Activated CD4-positive, alpha-beta T cell treated with anti-CD3 and anti-CD28 coated beads, Interleukin-2, amount 10 ng/mL, durations not matched to agents 24 days and 14 days (primary cell): ENCODE results near the gene ARHGAP24. TPM values are rescaled to one million over a fixed set of nuclear protein-coding genes. Genes with fewer than 3 reads are reported as not detected.

ENCODE experiments used
- DNase-seq: peaks from one replicate; pipeline ENCODE4 v3.0.0; 2022
- H3K27ac Mint-ChIP-seq: one replicate; pipeline ENCODE4 v1.8.0; 2022; ENCODE audit warnings: mild to moderate bottlenecking, mixed read lengths
- H3K27me3 Mint-ChIP-seq: one replicate; pipeline ENCODE4 v1.8.0; 2022; ENCODE audit warnings: mixed read lengths
- H3K36me3 Mint-ChIP-seq: one replicate; pipeline ENCODE4 v1.8.0; 2022; ENCODE audit warnings: low read depth, mild to moderate bottlenecking, mixed read lengths
- H3K4me1 Mint-ChIP-seq: one replicate; pipeline ENCODE4 v1.8.0; 2021; ENCODE audit warnings: mixed read lengths
- H3K4me3 Mint-ChIP-seq: one replicate; pipeline ENCODE4 v1.8.0; 2022; ENCODE audit warnings: mild to moderate bottlenecking, moderate library complexity, mixed read lengths
- H3K9me3 Mint-ChIP-seq: one replicate; pipeline ENCODE4 v1.8.0; 2021; ENCODE audit warnings: mixed read lengths
- intact Hi-C: fragments of 100-400 bp; cut with micrococcal nuclease; formaldehyde crosslinking; loops from one replicate; pipeline ENCODE4 v1.15.1; 2023
- total RNA-seq: library from RNA; stranded (reverse); gene quantifications from 2 replicates; pipeline ENCODE4 v1.2.3, GENCODE V29; 2022

The ARHGAP24 gene
- total RNA-seq, 1 donor from 2014 or later: not detected

GRCh38 chr4:85708468-85708867 is 233.5 kb downstream of the ARHGAP24 start:
- Mint-ChIP-seq H3K27ac (no peak overlapping the region), H3K4me1 (no peaks in the 10 kb centered on the region), H3K4me3 (no peak overlapping the region), H3K9me3 (no peaks in the 10 kb centered on the region), H3K27me3 (no peaks in the 10 kb centered on the region), H3K36me3 (no peaks in the 10 kb centered on the region)
- intact Hi-C loops: no loop called here
- no peak for DNase-seq

DNA sequence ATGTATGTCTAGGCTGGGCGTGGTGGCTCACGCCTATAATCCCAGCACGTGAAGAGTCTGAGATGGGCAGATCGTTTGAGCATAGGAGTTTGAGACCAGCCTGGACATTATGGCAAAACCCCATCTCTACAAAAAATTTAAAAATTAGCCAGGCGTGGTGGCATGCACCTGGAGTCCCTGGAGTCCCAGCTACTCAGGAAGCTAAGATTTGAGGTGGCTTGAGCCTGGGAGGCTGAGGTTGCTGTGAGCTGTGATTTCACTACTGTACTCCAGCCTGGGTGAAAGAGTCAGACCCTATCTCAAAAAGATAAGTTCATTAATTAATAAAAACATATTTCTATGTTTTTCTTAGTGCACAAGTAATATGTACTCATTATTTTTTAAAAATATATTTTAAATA is 238.1 kb downstream of the ARHGAP24 start:
- H3K4me1 Mint-ChIP-seq: no peaks in the 10 kb centered on the region

GRCh38 chr4:85715991-85716737 is 241.2 kb downstream of the ARHGAP24 start:
- Mint-ChIP-seq H3K9me3 (no peaks in the 10 kb centered on the region), H3K4me3 (no peak overlapping the region), H3K27ac (no peak overlapping the region), H3K27me3 (no peaks in the 10 kb centered on the region), H3K36me3 (no peaks in the 10 kb centered on the region), H3K4me1 (no peaks in the 10 kb centered on the region)
- DNase-seq: no peak
- intact Hi-C loops: no loop called here

More for the DNA sequence above, 238.1 kb downstream of the ARHGAP24 start:
- Mint-ChIP-seq H3K4me3 (no peak overlapping the region), H3K27me3 (no peaks in the 10 kb centered on the region), H3K9me3 (no peaks in the 10 kb centered on the region), H3K27ac (no peak overlapping the region), H3K36me3 (no peaks in the 10 kb centered on the region)
- DNase-seq: no peak
- intact Hi-C loops: no loop called here

DNA sequence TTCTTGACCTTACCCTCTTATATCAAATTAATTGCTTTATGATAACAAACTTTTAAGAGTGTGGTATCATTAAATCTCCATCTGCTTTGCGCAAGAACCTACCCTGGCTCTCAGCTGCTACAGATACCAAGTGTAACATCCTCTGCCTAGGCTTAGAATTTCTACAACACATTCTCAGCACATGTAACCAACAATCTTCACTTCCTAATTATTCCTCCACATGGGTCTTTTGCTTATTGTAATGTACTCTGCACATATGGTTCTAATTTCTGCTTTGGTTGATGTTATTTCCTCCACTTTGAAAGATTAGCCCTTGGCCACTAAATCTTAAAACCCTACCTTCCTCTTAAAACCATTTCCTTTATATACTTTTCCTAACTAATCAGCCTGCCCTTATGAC is 242.4 kb downstream of the ARHGAP24 start:
- DNase-seq: no peak
- H3K36me3 Mint-ChIP-seq: no peaks in the 10 kb centered on the region
- no peaks in the 10 kb centered on the region for H3K4me1 Mint-ChIP-seq
- H3K27ac Mint-ChIP-seq: no peak overlapping the region
- no peak overlapping the region for H3K4me3 Mint-ChIP-seq
- no peaks in the 10 kb centered on the region for H3K27me3 Mint-ChIP-seq
- intact Hi-C loops: no loop called here
- H3K9me3 Mint-ChIP-seq: no peaks in the 10 kb centered on the region

GRCh38 chr4:85717847-85718246 is 242.9 kb downstream of the ARHGAP24 start:
- Mint-ChIP-seq H3K36me3 (no peaks in the 10 kb centered on the region), H3K27ac (no peak overlapping the region), H3K27me3 (no peaks in the 10 kb centered on the region), H3K4me1 (no peaks in the 10 kb centered on the region), H3K9me3 (no peaks in the 10 kb centered on the region), H3K4me3 (no peak overlapping the region)
- intact Hi-C loops: no loop called here
- DNase-seq: no peak

- intact Hi-C loops: no loop called here
- no peak overlapping the region for H3K27ac Mint-ChIP-seq
- no peaks in the 10 kb centered on the region for H3K27me3 Mint-ChIP-seq
- no peak overlapping the region for H3K4me3 Mint-ChIP-seq
- DNase-seq: no peak
- H3K36me3 Mint-ChIP-seq: no peaks in the 10 kb centered on the region
- H3K4me1 Mint-ChIP-seq: no peaks in the 10 kb centered on the region
- no peaks in the 10 kb centered on the region for H3K9me3 Mint-ChIP-seq
Observed at GRCh38 chr4:85720735-85721134, 245.8 kb downstream of the ARHGAP24 start.

GRCh38 chr4:85722401-85722800 is 247.5 kb downstream of the ARHGAP24 start:
- H3K27me3 Mint-ChIP-seq: no peaks in the 10 kb centered on the region
- intact Hi-C loops: no loop called here
- H3K27ac Mint-ChIP-seq: no peak overlapping the region
- H3K4me3 Mint-ChIP-seq: no peak overlapping the region
- no peaks in the 10 kb centered on the region for H3K4me1 Mint-ChIP-seq
- DNase-seq: no peak
- H3K36me3 Mint-ChIP-seq: no peaks in the 10 kb centered on the region
- no peaks in the 10 kb centered on the region for H3K9me3 Mint-ChIP-seq

- intact Hi-C loops: no loop called here
- no peak overlapping the region for H3K27ac Mint-ChIP-seq
- H3K4me3 Mint-ChIP-seq: no peak overlapping the region
- DNase-seq: no peak
- H3K9me3 Mint-ChIP-seq: no peaks in the 10 kb centered on the region
- no peaks in the 10 kb centered on the region for H3K27me3 Mint-ChIP-seq
- no peaks in the 10 kb centered on the region for H3K36me3 Mint-ChIP-seq
- H3K4me1 Mint-ChIP-seq: no peaks in the 10 kb centered on the region
Observed at GRCh38 chr4:85722807-85723206, 247.9 kb downstream of the ARHGAP24 start.

DNA sequence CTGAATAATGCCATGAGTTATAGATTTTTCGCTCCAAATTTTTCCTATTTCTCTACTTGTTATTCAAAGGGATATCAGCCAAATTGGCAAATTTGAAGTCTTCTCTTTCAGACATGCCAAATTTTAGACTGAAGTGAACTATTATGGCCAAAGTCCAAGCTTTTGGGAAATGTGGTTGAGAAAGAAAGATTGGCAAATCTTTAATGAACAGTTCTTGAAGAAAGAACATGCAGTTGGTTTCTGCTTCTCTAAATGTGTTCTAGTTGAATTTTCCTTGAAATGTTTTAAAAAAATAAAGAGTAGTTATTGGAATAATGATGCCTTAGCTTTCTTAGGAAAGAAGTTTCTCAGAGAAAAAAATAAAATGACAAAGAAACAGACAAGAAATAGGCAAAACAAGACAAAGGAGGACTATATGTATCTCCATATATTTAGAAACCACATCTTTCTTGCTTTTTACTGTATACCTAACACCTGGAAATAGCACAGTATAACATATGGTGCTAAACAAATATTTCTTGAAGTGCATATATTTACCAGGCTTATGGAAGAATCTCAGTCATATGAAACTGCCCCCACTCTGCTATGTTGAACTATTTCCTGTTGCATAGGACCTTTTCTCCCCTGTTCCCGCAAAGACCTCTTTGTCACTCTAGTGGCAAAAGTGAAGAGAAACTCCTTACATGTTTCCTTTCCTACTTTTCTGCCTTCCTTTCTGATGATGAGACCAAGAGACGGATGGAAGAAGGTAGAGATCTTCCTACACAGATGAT is 250.0 kb downstream of the ARHGAP24 start:
- H3K27ac Mint-ChIP-seq: no peak overlapping the region
- no peaks in the 10 kb centered on the region for H3K9me3 Mint-ChIP-seq
- no peak for DNase-seq
- no peaks in the 10 kb centered on the region for H3K27me3 Mint-ChIP-seq
- H3K4me1 Mint-ChIP-seq: no peaks in the 10 kb centered on the region
- intact Hi-C loops: no loop called here
- no peaks in the 10 kb centered on the region for H3K36me3 Mint-ChIP-seq
- no peak overlapping the region for H3K4me3 Mint-ChIP-seq

DNA sequence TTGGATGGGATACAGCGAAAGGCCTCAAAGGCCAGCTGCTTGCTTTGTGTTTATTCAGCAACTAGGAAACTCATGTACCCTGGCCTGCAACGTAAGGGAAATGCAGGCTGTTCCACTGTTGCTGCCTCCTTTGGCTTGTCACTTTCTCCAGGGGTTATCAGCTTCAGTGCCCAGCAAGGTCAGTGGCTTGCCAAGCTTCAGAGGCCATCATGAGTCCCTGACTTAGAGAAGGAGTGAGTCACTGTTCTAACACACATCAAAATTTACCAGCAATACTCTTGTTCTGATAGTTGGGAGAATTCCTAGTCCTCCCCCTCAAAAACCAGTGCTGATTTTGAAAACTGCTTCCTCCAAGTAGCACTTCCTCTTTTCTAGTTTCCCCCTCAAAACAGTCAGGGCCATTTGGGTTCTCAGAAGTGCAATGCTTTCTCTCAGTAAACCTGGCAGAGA is 250.8 kb downstream of the ARHGAP24 start:
- Mint-ChIP-seq H3K4me3 (no peak overlapping the region), H3K27ac (no peak overlapping the region), H3K27me3 (no peaks in the 10 kb centered on the region), H3K9me3 (no peaks in the 10 kb centered on the region), H3K4me1 (no peaks in the 10 kb centered on the region), H3K36me3 (no peaks in the 10 kb centered on the region)
- intact Hi-C loops: no loop called here
- DNase-seq: no peak

DNA sequence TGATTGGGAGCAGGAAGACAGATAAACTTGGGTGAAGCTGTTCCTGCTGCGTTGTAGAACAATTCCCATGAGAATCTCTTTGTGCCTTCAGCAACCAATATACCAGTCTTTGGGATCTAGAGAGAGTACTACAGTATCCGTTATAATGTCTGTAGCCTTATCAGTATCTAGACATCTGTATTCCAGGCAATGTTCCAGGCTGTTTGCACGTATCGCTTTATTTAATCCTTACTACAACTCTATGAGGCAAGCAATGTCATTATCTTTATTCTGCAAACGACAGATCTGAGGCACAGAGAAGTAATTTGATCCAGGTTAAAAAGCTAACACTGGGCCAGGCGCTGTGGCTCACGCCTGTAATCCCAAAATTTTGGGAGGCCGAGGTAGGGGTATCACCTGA is 251.6 kb downstream of the ARHGAP24 start:
- H3K9me3 Mint-ChIP-seq: no peaks in the 10 kb centered on the region
- H3K36me3 Mint-ChIP-seq: no peaks in the 10 kb centered on the region
- no peaks in the 10 kb centered on the region for H3K4me1 Mint-ChIP-seq
- no peak overlapping the region for H3K4me3 Mint-ChIP-seq
- intact Hi-C loops: no loop called here
- no peaks in the 10 kb centered on the region for H3K27me3 Mint-ChIP-seq
- no peak overlapping the region for H3K27ac Mint-ChIP-seq
- DNase-seq: no peak

- H3K36me3 Mint-ChIP-seq: no peaks in the 10 kb centered on the region
- intact Hi-C loops: no loop called here
- no peak overlapping the region for H3K27ac Mint-ChIP-seq
- H3K9me3 Mint-ChIP-seq: no peaks in the 10 kb centered on the region
- DNase-seq: no peak
- no peaks in the 10 kb centered on the region for H3K27me3 Mint-ChIP-seq
- H3K4me3 Mint-ChIP-seq: no peak overlapping the region
- no peaks in the 10 kb centered on the region for H3K4me1 Mint-ChIP-seq
Observed at GRCh38 chr4:85728464-85728863, 253.5 kb downstream of the ARHGAP24 start.

DNA sequence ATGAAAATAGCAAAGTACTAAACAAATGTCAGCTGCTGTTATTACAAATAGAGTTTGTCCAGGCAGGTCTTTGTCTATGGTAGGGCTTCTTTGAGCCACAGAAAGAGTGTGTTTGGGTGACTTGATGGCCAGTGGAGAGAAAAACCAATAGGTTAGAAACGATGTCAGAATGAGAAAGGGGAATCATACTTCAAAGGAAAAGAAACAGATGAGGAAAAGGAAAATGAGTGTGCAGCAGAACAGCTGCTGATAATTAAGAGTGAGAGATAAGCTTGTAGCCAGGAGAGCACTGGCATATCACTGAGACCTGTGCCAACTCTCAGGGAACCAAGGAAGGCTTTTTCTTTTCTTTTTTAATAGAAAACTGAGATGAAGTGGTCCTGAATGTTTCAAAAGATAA is 257.2 kb downstream of the ARHGAP24 start:
- intact Hi-C loops: no loop called here
- H3K36me3 Mint-ChIP-seq: no peaks in the 10 kb centered on the region
- H3K27me3 Mint-ChIP-seq: no peaks in the 10 kb centered on the region
- no peaks in the 10 kb centered on the region for H3K9me3 Mint-ChIP-seq
- no peak overlapping the region for H3K27ac Mint-ChIP-seq
- H3K4me1 Mint-ChIP-seq: no peaks in the 10 kb centered on the region
- DNase-seq: no peak
- H3K4me3 Mint-ChIP-seq: no peak overlapping the region

DNA sequence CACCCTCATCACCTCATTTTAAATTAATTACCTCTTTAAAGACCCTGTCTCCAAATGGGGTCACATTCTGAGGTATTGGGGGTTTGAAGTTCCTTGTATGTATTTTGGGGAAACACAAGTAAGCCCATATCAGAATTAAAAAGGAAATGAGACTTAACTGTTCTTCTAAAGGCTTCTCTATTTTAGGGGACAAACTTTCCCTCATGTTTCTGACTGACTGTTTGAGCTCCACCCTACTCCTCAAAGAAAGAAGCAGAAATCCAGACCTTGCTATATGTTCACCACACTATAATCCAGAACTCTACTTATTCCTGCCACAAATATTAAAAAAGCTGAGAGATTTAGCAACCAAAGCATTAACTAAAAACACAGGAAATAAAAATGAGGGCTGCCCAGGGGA is 258.8 kb downstream of the ARHGAP24 start:
- no peaks in the 10 kb centered on the region for H3K4me1 Mint-ChIP-seq
- intact Hi-C loops: no loop called here
- H3K27me3 Mint-ChIP-seq: no peaks in the 10 kb centered on the region
- H3K36me3 Mint-ChIP-seq: no peaks in the 10 kb centered on the region
- H3K9me3 Mint-ChIP-seq: no peaks in the 10 kb centered on the region
- no peak overlapping the region for H3K4me3 Mint-ChIP-seq
- H3K27ac Mint-ChIP-seq: no peak overlapping the region
- no peak for DNase-seq
